Left kidney (tissue), 2 donors: ENCODE data around the gene SIPA1. TPM values are rescaled to one million over a fixed set of nuclear protein-coding genes. Genes with fewer than 3 reads are reported as not detected.
"Not testable (repeated sequence)": the region's sequence is repeated elsewhere in the genome, so short reads cannot be mapped to it uniquely, and the experiment has no call there.

Experiments
- DNase-seq: peaks from one replicate; pipeline ENCODE4 v3.0.0-alpha.2; 2013
- polyA plus RNA-seq: library from polyadenylated mRNA; unstranded; fragments of 120-200 nt; gene quantifications from one replicate; pipeline ENCODE4 v1.2.1, GENCODE V29; 2013; ENCODE audit not compliant: insufficient read length

The SIPA1 gene
- polyA plus RNA-seq, 1 donor, result 22.4 TPM

DNA sequence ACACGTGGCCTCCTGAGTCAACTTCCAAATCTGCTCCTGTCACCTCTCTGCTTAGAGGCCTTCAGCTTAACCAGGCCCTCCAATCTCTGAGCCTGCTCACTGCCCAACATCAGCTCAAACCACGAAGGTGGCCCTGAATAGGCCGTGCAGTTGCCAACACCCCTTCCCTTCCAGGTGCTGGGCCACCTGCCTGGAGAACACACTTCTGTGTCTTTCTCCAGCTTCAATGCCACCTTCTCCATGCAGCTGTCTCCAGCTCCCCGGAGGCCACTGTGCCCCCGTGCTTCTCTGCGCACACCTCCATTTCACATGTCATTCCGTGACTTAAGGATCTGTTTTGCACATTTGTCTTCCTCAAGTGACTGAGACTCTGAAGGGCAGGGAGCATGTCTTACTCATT lies 19.5 kb downstream of the SIPA1 start:
- no peak for DNase-seq

GRCh38 chr11:65658174-65659021 lies 20.5 kb downstream of the SIPA1 start:
- no peak for DNase-seq

DNA sequence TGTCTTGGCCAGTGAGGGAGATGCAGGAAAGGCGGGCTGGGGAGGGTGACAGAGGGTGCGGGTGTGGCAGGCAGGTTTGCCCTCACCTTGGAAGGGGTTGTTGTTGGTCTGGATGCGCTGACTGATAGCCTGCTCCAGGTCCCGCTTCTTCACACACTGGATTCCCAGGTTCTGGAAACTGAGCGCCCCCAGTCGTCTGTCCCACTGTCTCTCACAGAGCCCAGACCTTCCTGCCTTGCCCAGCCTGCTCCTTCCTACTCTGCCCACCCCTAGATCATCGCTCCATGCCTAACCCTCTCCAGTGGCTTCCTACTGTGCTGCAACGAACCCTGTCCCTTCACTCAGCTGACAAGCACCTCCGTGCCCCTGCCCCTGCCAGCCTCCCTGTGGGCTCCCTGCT lies 22.1 kb downstream of the SIPA1 start:
- no peak for DNase-seq

DNA sequence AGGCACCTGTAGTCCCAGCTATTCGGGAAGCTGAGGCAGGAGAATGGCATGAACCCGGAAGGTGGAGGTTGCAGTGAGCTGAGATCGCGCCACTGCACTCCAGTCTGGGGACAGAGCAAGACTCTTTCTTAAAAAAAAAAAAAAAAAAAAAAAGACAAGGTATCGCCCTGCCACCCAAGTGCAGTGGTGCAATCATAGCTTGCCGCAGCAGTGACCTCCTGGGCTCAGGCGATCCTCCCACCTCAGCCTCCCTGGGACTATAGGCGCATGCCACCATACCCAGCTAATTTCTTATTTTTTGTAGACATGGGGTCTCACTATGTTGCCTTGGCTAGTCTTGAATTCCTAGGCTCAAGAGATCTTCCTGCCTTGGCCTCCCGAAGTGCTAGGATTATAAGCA lies 23.0 kb downstream of the SIPA1 start:
- DNase-seq, result not testable (repeated sequence)

GRCh38 chr11:65661599-65662246 lies 23.8 kb downstream of the SIPA1 start:
- DNase-seq, result no peak

- DNase-seq, result no peak
Observed at GRCh38 chr11:65662247-65662798, 24.4 kb downstream of the SIPA1 start.

DNA sequence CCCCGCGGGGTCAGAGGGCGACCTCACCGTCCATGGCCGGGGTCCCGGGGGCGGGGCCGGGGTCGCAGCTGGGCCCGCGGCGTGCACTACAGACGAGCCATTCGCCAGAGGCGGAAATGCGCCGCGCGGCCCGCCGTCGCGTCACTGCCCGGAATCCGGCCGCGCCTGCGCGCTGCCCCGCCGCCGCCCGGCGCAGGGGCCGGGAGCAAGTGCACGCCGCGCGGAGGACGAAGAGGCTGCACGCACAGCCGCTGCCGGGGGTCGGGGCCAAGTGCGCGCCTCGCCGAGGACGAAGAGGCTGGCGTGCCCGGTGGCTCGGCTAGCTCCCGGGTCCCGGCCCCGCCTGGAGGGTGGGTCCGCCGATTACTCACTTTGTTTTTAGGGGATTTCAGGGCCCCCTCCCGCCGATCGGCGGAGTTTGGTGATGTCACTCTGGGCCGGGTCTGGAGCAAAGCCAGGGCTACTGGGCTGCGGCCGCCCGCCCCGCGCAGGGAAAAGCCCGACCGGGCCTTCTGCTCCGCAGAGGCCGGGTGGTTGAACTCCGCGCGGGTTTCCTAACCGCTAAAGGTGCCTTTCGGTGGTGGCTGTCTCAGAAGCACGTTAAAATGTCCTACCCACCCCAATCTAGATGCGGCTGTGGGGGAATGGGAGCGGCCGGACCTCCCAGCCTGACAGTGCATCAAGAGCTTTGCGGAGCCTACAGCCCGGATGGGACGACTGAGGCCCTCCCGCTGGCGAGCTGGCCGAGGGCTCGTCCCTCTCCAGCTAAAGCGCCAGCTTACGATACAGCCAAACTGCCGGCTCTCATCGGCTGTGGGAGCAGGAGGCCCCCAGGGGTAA lies 25.1 kb downstream of the SIPA1 start, which contains the start of gene RELA:
TSS of gene RELA (minus strand) at position 118 of the 840 bp plus-strand sequence. CDS start at position 34, 84 bp downstream.
- peak; percentile 89 for DNase-seq

DNA sequence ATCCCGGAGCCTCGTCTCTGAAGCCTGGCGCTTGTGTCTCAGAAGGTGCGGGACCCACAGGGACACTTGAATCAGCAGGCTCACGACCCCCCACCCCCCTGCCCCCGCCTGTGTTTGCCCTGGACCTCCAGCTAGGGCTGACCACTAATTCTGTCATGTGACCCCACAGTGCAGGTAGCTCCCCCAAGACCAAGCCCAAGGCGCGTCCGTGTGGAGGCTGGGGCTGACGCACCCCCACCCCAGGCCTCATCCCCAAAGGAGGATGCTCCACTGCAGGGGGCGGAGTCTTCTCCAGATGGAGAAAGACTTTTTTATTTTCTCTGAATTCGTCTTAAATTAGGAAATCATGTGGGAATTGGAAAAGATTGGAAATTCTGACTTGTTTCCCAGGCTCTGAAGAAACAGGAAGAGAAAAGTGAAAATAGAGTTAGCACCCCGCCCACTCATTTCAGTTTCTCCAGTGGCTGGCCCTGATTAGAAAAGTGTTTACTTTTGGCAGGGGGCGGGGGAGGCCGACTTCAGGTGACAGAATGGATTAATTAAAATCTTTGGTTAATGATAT lies 25.8 kb downstream of the SIPA1 start:
- DNase-seq, result no peak

DNA sequence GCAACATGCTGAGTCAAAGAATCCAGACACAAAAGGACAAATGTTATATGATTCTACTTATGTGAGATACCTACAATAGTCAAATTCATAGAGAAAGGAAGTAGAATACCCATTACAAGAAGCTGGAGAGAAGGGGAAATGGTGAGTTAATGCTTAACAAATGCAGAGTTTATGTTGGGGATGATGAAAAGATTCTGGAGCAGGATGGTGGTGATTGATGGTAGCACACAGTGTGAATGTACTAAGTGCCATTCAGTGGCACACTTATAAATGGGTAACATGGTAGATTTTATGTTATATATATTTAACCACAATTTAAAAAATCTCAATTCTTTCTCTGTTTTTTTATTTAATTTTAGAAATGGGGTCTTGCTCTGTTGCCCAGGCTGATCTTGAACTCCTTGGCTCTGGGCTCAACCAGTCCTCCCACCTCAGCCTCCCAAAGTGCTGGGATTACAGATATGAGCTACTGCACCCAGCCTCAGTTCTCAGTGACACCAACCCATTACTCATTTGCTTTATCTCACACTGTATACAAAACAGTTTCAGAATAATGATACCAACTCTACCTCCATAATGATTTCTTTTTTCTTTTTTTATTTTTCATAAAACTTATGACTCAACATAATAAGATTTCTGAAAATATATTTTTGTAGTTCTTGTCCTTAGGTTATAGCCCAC lies 34.4 kb downstream of the SIPA1 start:
- DNase-seq, result no peak

DNA sequence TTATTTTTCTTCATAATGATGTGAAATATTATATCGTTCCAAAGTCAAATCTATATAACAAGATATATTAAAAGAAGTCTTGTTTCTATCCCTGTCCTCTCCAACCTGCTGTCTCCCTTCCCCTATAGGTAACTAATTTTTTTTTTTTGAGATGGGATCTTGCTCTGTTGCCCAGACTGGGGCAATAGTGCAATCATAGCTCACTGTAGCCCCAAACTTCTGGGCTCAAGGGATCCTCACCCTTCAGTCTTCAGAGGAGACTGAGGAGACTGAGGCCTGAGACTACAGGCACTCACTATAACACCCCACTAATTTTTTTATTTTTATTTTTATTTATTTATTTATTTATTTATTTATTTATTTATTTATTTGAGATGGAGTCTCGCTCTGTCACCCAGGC lies 35.1 kb downstream of the SIPA1 start:
- DNase-seq, result no peak

- no peak for DNase-seq
Observed at GRCh38 chr11:65680192-65680743, 42.4 kb downstream of the SIPA1 start.

DNA sequence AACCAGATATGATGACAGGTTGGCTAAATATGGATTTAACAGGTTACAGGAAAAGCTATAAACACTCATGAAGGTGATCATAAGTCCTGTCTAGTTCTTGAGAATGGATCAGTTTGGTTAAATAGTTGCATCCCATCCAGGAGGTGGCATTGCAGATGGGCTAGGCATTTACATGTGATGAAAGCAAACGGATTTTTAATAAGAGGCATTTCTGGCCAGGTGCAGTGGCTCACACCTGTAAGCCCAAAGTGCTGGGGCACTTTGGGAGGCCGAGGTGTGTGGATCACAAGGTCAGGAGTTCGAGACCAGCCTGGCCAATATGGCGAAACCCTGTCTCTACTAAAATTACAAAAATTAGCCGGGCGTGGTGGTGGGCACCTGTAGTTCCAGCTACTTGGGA lies 45.6 kb downstream of the SIPA1 start:
- not testable (repeated sequence) for DNase-seq

- DNase-seq, result no peak
Observed at GRCh38 chr11:65685981-65686380, 48.1 kb downstream of the SIPA1 start.

DNA sequence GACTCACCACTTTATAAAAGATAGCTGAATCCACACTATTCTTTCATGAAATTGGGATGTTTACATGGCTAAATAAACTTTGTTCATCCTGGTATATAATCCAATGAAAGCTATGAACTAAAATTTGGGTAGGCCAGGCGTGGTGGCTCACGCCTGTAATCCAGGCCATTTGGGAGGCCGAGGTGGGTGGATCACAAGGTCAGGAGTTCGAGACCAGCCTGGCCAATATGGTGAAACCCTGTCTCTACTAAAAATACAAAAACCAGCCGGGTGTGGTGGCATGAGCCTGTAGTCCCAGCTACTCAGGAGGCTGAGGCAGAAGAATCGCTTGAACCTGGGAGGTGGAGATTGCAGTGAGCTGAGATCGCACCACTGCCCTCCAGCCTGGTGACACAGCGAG lies 53.9 kb downstream of the SIPA1 start:
- not testable (repeated sequence) for DNase-seq

DNA sequence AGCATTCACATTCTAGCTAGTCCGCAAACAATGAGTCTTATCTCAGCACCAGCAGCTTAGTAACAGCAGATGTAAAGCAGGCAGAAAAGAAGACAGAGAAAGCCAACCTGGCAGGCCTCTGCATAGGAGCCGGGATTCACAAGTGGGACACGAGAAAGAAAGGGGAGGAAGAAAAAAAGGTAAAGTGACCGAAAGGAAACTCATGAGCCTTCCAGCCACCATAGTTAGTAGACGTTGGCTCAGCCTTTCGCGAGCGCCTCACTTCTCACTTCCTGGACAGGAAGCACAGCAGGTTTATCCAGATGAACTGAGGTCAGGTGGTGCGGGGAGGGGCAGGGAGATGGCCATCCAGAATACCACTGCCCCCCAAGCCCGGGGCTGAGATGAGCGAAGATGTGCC lies 54.5 kb downstream of the SIPA1 start:
- no peak for DNase-seq

- peak; percentile 26 for DNase-seq
Observed at GRCh38 chr11:65695459-65696241, 57.7 kb downstream of the SIPA1 start.

DNA sequence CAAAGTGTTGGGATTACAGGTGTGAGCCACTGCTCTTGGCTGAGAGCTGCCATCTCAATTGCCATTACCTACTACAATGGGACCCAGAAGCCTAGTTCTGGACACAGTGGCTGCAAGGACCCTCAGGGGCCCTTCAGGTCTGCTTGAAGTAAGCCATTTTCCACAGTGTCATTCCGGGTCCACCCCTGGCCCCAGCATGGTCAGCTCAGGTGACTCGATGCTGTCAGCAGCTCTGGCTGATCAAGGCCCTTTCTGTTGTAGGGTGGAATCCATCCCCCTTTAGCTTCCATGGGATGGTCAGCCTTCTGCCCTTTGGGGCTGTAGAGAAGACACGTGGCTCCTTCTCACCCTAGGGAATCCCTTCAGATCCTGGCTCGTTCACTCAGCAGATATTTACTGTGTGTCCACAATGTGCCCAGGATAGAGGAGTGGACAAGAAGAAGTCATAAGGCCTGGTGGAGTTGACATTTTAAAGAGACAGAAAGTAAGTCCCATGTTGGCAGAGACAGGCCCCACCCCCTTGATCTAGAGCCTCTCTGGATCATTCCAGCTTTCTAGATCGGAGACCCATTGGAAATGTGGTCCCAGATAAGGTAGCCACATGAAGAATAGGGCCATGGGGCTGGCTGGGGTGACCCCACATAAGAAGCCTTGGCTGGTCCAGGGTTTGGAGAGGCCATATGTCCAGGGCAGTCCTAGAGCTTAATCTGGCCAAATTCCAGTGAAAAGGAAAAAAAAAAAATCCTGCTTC lies 59.1 kb downstream of the SIPA1 start:
- DNase-seq, result no peak

DNA sequence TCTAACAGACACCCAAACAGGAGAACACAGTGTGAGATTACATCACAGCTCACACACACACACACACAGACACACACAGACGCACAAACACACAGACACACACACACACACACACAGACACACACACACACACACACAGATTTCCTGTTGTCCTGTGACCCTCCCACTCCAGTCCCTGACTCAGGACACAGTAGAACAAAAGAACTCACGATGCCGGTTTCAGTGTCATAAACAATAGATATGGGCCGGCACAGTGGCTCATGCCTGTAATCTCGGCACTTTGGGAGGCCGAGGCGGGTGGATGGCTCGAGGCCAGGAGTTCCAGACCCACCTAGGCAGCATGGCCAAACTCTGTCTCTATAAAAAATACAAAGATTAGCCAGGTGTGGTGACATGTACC lies 60.3 kb downstream of the SIPA1 start:
- DNase-seq, result no peak

DNA sequence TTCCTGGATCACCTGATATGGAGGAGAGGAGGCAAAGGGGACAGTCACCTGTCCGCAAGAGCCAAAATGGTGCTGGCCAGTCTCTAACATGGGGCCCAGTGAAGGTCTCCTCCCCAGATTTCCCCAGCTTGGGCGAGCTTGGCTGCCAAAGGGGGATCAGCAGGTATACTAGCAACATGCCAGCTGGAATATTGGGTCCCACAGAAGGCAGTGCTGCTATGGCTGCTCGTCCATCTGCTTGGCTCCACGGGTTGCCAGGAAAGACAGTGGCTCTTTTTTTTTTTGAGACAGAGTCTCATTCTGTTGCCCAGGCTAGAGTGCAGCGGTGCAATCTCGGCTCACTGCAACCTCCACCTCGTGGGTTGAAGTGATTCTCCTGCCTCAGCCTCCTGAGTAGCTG lies 61.4 kb downstream of the SIPA1 start:
- no peak for DNase-seq
